ENCODE data around the gene ZFP64. TPM values are rescaled to one million over a fixed set of nuclear protein-coding genes. Genes with fewer than 3 reads are reported as not detected.

ZFP64 gene
- total RNA-seq, 1 experiment from 2014 or later, result 49.8 TPM

DNA sequence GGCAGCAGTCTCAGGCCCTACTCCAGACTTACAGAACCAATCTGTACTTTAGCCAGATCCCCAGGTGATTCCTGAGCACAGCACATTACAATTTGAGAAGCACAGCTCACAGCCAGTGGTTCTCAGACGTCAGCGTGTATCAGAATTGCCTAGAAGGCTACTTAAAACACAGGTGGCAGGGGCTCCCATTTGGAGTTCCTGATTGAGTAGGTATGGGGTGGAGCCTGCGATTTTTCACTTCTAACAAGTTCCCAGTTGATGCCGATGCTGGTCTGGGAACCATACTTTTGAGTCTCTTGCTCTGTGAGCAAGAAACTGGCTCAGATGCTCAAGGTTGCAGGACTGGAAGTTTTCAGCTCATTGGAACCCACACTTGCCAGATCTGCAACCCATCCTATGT is 89.5 kb downstream of the ZFP64 start:
- CTCF ChIA-PET, result no interaction called here
- no TSS peak for BruUV-seq (replicated peaks)
- no peaks in the 10 kb centered on the region for H3K9me2 ChIP-seq (ENCODE audit: insufficient read depth)
- DNase-seq, result no peak
- H3K27ac ChIP-seq, result 0 out of 2 replicates have a peak overlapping the region, but pooled peaks have one; percentile 71
- H3K79me2 ChIP-seq (ENCODE audit: low read depth), result peaks cover 53% of the 10 kb centered on the region
- H3K4me1 ChIP-seq (replicated peaks; ENCODE audit: insufficient read depth), result peaks cover 14% of the 10 kb centered on the region
- H3K9me3 ChIP-seq (ENCODE audit: insufficient read depth, low read depth), result no peaks in the 10 kb centered on the region
- TF ChIP-seq, protein P1, sequence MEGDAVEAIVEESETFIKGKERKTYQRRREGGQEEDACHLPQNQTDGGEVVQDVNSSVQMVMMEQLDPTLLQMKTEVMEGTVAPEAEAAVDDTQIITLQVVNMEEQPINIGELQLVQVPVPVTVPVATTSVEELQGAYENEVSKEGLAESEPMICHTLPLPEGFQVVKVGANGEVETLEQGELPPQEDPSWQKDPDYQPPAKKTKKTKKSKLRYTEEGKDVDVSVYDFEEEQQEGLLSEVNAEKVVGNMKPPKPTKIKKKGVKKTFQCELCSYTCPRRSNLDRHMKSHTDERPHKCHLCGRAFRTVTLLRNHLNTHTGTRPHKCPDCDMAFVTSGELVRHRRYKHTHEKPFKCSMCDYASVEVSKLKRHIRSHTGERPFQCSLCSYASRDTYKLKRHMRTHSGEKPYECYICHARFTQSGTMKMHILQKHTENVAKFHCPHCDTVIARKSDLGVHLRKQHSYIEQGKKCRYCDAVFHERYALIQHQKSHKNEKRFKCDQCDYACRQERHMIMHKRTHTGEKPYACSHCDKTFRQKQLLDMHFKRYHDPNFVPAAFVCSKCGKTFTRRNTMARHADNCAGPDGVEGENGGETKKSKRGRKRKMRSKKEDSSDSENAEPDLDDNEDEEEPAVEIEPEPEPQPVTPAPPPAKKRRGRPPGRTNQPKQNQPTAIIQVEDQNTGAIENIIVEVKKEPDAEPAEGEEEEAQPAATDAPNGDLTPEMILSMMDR (conservative IDR thresholded peaks at IDR 0.05), result no peak
- TF ChIP-seq EZH2 (IDR thresholded peaks at IDR 0.05; ENCODE audit: low read depth), result no peak
- peak overlapping the region; percentile 92 for H3K4me2 ChIP-seq
- intact Hi-C loops (cut with micrococcal nuclease; ENCODE audit: unreplicated experiment), result no loop called here
- POLR2A ChIA-PET (ENCODE audit: unreplicated experiment), result no interaction called here
- no peaks in the 10 kb centered on the region; the same call in 1 of the 2 replicates for H3K36me3 ChIP-seq (ENCODE audit: low read depth)
- H3K4me3 ChIP-seq, result no peak overlapping the region
- peaks cover 6% of the 10 kb centered on the region; the same call in 1 of the 2 replicates for H4K20me1 ChIP-seq (ENCODE audit: insufficient read depth)
- H2AFZ ChIP-seq, result no peak overlapping the region
- H3K27me3 ChIP-seq (ENCODE audit: insufficient read depth, low read depth), result no peaks in the 10 kb centered on the region
- H3F3A ChIP-seq (ENCODE audit: insufficient read depth, low read depth), result peaks cover 21% of the 10 kb centered on the region; the same call in 1 of the 2 replicates

Data from PC-9 (cell line).